GM13976 (cell line): ENCODE measurements around the gene PPP1CC.

ENCODE experiments used
- DNase-seq: peaks from one replicate; pipeline ENCODE4 v3.0.0; 2012; ENCODE audit warnings: low spot score
- CTCF ChIP-seq: IDR thresholded peaks from 2 replicates; pipeline ENCODE4 v1.5.1; 2012; ENCODE audit warnings: borderline replicate concordance, mild to moderate bottlenecking; ENCODE audit not compliant: insufficient read depth; ENCODE audit errors: extremely low read depth, missing control alignments, control extremely low read depth
- in situ Hi-C: fragments of 300-500 bp; cut with MboI; formaldehyde crosslinking; loops from one replicate; pipeline ENCODE4 v1.12.0; 2022; ENCODE audit warnings: low sequenced_read_pairs, mixed read lengths, inconsistent platforms; ENCODE audit not compliant: unreplicated experiment

Gene PPP1CC

GRCh38 chr12:110745542-110746284 lies 3.0 kb upstream of the PPP1CC start:
- in situ Hi-C loops, result no loop called here
- no peak for TF ChIP-seq CTCF

GRCh38 chr12:110744601-110745264 lies 2.0 kb upstream of the PPP1CC start:
- DNase-seq, result no peak
- no peak for TF ChIP-seq CTCF
- in situ Hi-C loops, result no loop called here

More at GRCh38 chr12:110745542-110746284, 3.0 kb upstream of the PPP1CC start:
- DNase-seq, result no peak

GRCh38 chr12:110744151-110744571 lies 1.5 kb upstream of the PPP1CC start:
- TF ChIP-seq CTCF, result no peak
- in situ Hi-C loops, result no loop called here

GRCh38 chr12:110743571-110744093 lies 941 bp upstream of the PPP1CC start:
- no peak for DNase-seq
- in situ Hi-C loops, result no loop called here
- TF ChIP-seq CTCF, result no peak

More at GRCh38 chr12:110744151-110744571, 1.5 kb upstream of the PPP1CC start:
- DNase-seq, result no peak

- no peak for TF ChIP-seq CTCF
- in situ Hi-C loops, result no loop called here
- DNase-seq, result peak; percentile 47
These were observed 484 bp downstream of the PPP1CC start for GRCh38 chr12:110742096-110742717.

- no peak for TF ChIP-seq CTCF
- DNase-seq, result no peak
- in situ Hi-C loops, result no loop called here
These were observed 1.2 kb downstream of the PPP1CC start for GRCh38 chr12:110741341-110742095.
